ENCODE results near the gene LRRC8D.
"Not testable (repeated sequence)": the region's sequence is repeated elsewhere in the genome, so short reads cannot be mapped to it uniquely, and the experiment has no call there.

Gene LRRC8D

GRCh38 chr1:89965193-89965768 is 144.4 kb downstream of the LRRC8D start:
- DNase-seq: no peak

GRCh38 chr1:89966656-89967055 is 145.8 kb downstream of the LRRC8D start:
- no peak for DNase-seq

DNA sequence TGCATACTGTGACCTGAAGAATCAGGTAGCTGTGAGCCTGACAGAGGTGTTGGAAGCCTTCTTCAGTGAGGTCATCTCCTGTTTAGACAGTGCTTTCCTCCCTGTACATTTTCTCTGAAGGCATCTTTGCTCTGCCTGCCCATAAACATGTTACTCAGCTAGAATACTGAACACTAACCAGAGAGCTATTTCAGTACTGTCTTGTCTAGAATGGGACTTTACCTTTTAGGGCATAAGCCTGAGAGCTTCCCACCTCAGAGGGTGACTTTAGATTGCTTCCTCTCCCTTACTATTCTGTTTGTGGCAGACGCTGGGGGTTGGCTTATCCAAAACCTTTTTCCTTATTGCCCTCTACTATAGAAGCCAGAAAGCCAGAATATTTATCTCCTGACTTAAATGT is 150.8 kb downstream of the LRRC8D start:
- no peak for DNase-seq

DNA sequence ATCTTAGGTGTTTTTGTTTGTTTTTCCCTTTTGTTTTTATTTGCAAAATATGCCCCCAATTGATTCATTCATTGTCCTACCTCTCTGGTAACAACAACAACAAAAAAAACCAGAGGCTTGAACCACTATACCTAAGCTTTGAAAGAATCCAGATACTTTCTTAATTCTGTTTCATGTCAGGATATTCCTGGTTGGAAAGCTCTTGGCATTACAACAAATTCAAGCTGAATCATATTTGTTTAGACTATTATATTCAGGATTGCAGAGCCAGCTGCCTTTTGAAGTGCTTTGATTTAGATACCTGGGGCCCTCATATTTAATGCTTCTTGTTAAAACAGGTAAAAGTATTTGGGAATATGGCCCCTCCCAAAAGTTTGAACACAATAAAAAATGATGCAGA is 151.2 kb downstream of the LRRC8D start:
- DNase-seq: no peak

DNA sequence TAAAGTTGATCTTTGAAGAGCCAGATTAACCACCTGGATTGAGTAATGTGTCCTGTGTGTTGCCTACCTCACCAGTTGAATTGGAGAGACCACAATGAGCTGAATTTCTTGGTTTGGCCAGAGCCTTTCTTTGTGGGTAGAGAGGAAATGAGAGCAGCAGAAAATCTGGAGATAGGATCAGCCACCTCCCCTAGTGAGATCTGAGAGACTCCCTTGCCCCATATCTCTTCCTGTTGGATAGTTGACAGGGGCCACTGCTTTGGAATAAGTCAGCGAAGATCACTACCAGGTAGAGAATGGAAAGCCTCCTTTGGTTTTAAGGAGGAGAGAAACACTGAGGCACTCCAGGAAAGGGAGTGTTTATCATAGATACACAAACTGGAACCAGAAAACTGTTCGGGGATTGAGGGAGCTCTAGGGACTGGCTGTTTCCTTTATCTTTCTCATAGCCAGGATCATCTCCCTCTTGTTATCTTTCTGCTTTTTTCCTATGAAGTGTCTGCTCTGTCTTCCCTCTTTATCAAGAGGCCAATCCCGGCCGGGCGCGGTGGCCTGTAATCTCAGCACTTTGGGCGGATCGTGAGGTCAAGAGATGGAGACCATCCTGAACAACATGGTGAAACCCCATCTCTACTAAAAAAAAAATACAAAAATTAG is 152.8 kb downstream of the LRRC8D start:
- DNase-seq: no peak

- no peak for DNase-seq
These were observed 153.4 kb downstream of the LRRC8D start for GRCh38 chr1:89974256-89974655.

DNA sequence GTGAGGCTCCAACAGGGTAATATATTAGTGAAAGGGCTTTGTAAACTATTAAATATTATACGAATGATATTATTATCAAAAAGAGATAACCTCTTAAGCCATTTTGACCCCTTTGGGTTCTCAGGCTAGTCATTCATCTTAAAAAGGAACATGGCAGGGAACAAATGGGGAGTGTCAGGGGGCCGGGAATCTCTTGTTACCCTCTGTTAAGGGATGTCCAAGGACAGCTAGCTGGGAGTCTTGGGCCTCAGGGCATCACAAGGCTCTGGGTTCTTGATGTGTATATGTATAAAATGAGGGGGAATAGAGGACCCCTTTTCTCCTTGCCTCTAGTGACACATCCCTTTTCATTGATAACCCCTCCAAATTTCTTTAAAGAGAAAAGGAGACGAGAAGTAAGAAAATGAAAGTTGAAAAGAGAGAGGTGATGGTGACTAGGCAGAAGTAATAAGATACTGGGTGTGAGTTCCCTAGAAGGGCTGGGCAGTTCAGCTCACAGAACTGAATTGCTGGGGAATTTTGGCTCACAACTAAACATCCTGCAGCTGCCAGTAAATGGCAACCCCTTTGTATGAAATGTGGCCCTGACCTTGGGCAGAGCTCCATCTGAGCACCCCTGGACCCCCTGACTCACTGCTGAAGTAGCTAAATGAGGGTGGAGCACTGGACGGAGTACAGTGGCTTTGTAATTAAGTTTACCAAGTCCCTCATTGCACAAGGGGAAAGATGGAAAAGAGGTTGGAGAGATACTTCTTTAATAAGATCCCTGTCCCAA is 154.1 kb downstream of the LRRC8D start:
- DNase-seq: no peak

- DNase-seq: no peak
These were observed 154.8 kb downstream of the LRRC8D start for GRCh38 chr1:89975540-89976125.

GRCh38 chr1:89978755-89979154 is 157.9 kb downstream of the LRRC8D start:
- no peak for DNase-seq

GRCh38 chr1:89980605-89981004 is 159.8 kb downstream of the LRRC8D start:
- no peak for DNase-seq

DNA sequence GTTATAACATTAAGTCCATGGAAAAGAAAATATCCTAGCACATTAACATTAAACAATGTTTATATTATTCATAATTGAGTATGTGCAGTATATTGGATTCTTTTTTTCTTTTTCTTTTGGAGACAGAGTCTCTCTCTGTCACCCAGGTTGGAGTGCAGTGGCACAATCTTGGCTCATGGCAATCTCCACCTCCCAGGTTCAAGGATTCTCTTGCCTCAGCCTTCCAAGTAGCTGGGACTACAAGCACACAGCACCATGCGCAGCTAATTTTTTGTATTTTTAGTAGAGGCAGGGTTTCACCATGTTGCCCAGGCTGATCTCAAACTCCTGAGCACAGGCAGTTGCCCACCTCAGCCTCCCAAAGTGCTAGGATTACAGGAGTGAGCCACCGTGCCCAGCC is 162.0 kb downstream of the LRRC8D start:
- DNase-seq: not testable (repeated sequence)

DNA sequence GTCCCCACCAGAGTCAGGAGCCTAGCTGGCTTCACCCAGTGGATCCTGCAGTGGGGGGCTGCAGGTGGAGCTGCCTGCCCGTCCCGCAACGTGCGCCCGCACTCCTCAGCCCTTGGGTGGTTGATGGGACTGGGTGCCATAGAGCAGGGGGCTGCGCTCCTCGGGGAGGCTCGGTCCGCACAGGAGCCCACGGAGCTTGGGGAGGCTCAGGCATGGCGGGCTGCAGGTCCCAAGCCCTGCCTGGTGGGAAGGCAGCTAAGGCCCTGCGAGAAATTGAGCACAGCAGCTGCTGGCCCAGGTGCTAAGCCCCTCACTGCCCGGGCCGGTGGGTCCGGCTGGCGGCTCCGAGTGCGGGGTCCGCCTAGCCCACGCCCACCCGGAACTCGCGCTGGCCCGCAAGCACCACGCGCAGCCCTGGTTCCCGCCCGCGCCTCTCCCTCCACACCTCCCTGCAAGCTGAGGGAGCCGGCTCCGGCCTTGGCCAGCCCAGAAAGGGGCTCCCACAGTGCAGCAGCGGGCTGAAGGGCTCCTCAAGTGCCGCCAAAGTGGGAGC is 163.8 kb downstream of the LRRC8D start:
- DNase-seq: not testable (repeated sequence)

GRCh38 chr1:89986020-89986419 is 165.2 kb downstream of the LRRC8D start:
- DNase-seq: no peak
